GM19452 (cell line): ENCODE data around the gene RUNX2.
"Not testable (repeated sequence)": the region's sequence is repeated elsewhere in the genome, so short reads cannot be mapped to it uniquely, and the experiment has no call there.

ENCODE experiments used
- ATAC-seq: cut with Tn5 transposase; IDR thresholded peaks from one replicate; pipeline ENCODE4 v1.9.1; 2021; ENCODE audit not compliant: unreplicated experiment

RUNX2 gene

DNA sequence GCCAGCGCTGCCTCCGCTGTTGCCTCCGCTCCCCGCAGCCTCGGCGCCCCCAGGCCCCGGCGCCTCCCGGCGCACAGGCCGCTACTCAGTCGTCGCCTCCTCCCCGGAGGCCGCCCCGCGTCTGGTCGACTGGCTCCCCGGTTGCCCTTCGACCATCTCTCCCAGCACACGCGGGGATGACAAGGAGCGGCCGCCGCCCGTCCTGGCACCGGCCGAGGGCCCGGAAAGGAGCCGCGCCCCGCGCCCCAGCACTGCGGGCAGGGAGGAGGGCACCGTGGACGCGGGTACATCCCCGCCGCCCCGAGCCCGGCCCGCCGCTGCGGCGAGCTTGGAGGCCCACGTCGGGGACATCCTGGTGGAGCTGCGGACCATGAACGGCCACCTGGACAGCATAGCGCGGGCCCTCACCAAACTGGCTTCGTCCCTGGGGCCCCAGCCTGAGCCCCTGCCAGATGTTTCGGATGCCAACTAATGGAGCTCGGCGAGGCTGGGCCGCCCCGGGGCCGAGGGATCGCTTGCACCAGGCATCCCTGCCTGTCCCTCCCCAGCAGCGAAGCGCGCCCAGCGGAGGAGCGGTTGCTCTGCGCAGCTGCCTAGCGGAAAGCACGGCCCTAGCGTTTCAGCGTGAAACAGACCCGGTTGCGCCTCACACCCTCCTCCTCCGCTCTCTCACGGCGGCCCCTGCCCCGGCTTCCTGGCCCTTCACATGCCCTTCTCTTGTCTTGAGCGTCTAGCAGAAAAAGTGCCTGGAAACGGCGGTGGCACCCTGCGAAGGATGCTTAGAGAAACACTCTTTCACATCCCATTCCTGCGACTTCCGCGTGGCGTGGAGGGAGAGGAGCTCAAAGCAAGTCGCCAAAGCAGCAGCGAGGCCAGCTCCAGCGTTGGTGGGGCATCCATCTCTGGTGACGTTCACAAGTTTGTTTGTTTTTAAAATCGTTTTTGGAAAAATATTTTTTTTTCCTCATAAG lies 335.4 kb downstream of the RUNX2 start:
- ATAC-seq, result no peak

DNA sequence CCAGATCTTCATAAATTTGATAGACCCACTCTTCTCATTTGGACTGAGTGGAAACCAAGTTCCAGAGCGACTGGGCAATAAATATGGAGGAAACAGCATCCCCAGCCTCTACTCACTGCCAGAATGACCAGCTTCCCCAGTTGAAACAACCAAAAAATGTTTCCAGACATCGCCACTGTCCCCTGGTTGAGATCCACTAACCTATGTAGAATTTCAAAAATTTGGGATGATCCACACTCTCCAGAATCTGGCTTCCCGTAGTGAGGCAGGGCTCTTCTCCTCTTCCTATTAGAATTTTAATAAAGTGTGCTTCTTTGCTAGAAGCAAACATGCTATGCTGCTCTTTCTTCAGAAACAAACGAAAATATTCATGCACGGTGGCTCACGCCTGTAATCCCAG lies 336.6 kb downstream of the RUNX2 start:
- no peak for ATAC-seq

DNA sequence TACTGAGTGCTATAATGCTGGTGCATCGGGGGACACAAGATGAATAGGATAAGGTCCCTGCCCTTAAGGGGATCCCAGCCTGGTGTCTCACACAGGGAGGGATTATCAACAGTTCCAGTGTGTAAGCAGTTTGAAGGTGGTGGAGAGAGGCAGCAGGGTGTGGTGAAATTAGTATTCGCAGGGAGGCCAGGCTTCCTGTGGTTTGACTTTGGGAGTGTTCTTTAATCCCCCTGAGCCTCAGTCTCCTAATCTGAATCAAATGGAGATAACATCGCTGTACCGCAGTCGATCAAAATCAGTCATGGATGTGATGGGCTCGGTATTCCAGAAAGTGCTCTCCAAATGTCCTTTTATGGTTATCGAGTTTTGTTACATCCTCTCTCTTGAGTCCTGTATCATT lies 337.7 kb downstream of the RUNX2 start:
- no peak for ATAC-seq

DNA sequence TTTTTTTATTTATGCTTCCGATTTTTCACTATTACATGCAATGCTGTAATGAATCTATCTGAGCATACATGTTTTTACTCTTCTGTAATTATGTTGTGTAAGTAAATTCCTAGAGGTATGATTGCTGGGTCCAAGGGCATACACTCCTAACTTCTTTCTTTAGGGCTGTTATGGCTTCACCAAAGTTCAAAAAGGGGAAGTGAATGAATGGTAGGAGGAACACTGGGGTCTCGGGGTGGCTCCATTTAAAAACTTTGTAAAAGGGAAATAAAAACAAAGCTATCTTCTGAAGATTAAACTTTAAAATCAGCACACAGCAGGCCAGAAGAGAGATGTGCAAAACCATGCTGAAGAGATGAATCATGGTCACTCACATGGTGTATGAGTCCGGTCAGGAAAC lies 338.7 kb downstream of the RUNX2 start:
- no peak for ATAC-seq

DNA sequence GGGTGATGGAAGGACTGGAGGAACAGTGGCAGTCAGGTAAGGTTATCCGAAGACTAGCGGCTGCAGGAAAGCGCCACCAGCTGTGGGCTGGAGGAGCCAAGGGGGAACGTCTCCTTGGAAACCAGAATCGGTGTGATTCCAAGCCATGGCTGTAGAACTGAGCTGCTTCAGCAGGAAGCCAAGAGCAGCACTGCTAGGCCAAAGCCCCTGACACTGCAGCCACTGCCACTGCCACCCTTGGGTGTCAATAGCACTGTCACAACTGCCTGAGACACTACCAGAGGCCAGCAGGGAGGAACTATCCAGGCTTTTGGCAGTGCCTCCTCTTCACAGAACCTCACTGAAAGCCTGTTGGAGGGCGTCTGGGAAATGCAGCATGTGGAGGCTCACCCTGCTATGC lies 339.2 kb downstream of the RUNX2 start:
- no peak for ATAC-seq

DNA sequence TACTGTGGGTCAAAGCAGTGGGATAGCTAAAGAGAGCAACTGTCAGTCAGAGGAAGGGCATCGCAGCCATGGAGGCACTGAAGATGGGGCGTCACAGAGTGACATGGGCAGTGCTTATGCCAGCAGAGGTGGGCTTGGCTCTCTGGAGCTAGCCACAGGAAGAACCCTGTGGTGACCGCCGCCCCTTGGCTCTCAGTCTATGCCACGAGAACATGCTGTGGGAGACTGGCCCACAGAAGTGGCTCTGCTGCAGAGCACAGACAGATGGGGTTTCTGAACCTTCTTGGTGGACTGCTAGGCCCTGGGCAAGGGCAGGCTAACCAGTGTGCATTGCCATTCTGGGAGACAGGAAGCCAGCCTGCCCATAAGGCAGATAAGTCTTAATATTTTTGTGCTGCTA lies 339.6 kb downstream of the RUNX2 start:
- no peak for ATAC-seq

DNA sequence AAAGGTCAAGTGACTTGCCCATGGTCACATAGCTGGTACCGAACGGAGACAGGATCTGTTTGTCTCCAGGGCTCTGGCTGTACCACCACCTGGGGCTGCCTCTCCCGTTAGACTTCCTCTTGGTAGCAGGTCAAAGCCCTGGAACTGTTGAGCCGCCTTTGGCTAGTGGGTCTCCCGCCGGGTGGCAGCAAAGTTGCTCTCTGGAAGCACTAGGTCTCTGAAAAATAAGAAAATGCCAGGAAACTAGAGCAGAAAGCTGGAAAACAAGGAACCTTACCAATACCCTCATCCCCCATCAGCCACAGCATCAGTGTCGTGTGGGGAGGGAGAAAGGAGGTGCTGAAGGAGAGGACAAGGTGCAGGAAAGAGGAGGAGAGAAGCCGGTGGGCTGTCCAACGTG lies 340.6 kb downstream of the RUNX2 start:
- no peak for ATAC-seq

DNA sequence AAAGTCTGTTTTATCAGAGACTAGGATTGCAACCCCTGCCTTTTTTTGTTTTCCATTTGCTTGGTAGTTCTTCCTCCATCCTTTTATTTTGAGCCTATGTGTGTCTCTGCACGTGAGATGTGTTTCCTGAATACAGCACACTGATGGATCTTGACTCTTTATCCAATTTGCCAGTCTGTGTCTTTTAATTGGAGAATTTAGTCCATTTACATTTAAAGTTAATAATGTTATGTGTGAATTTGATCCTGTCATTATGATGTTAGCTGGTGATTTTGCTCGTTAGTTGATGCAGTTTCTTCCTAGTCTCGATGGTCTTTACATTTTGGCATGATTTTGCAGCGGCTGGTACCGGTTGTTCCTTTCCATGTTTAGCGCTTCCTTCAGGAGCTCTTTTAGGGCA lies 345.0 kb downstream of the RUNX2 start:
- not testable (repeated sequence) for ATAC-seq

DNA sequence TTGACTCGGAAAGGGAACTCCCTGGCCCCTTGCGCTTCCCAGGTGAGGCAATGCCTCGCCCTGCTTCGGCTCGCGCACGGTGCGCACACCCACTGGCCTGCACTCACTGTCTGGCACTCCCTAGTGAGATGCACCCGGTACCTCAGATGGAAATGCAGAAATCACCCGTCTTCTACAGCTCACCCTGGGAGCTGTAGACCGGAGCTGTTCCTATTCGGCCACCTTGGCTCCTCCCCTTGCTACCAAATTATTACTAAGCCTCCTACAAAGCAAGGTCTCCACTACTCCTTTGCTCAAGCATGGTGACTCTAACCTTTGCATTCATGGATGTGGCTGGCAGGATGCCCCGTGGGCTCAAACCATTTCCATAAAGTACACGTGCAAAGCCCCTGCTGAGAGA lies 347.0 kb downstream of the RUNX2 start:
- ATAC-seq, result not testable (repeated sequence)

DNA sequence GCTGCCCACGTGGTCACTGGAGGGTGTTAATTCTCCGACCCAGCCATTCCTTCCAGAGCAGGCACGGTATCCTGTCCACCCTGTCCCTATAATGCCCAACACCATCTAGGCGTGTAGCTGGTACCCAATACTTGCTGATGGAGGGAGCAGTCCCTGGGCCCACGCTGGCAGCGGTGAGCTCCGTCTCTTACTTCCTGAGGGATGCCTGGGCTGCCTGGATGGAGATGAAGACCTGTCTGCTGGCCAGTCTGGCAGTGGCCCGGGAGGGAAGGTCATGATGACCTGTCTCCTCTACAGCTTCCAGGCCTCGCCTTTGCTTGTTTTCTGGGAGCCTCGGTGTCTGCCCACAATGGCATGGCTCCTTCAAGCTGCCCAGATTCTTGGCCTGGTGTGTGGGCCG lies 347.5 kb downstream of the RUNX2 start:
- ATAC-seq, result no peak

DNA sequence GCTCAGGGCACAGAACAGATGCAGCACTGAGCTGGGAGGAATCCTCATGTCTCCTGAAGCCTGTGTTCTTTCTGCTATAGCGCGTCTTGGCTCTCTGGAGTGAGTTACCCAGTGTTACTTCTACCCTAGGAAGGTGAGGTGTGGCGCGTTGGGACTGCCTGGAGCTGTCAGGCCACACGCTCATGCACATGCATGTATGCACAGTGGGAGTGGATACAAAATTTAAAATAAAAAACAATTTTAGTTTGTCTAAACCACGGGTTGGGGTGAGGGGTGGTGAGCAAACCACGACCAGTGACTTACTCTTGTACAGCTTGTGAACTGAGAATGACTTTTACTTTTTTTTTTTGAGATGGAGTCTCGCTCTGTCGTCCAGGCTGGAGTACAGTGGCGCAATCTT lies 348.2 kb downstream of the RUNX2 start:
- no peak for ATAC-seq

DNA sequence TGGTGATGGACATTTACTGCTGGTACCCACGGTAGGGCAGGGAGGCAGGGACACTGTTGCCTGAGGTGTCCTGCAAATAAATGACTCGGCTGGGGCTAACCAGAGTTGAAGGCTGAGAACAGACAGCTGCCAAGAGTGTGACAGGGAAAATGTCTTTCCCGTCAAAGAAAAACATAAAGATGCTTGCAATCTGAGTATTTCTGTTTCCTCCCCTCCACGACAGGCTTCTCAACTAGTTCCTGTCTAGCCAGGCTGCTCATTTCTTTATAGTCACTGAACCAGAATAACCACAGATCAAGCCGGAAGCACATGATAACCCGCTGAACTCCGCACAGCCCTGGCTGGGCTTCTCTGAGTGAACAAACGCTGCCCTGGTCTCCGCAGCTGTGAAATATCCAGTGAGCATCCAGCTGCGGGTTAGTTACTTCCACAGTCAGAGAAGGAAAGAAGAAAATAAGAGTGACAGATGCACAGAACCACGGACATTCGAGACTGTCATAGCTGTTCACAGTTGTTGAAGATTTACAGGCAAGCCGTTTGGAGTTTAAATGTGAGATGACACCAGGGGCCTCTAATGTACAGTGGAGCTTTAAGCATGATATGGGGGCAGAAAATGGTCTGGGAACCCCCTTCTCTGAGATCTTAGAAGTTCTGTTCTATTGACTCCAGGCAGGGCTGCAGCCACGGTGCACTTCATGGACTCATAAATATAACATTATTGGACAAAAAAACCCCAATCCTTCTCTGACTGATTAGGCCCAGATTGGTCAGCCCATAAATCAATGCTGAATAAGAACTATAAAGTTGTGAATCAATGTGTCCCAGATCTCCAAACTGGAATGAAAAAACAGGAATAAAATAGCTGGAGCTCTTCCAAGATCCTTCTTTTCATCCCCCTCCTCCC lies 349.5 kb downstream of the RUNX2 start:
- peak; percentile 64 for ATAC-seq

DNA sequence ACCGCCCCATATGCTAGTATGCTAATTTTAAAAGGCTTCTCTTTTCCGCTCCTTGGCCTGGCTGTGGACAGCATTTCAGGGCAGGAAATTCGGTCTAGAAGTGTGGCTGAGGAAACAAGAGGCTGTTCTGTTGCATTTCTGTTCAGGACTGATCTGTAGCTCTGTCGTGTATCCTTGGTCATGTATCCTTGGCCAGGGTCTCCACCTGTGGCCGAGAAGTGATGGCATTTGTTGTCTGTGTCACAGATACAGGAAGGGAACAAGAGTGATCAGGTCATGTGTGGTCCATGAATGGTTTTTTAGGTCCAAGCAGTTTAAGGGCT lies 350.1 kb downstream of the RUNX2 start:
- no peak for ATAC-seq

DNA sequence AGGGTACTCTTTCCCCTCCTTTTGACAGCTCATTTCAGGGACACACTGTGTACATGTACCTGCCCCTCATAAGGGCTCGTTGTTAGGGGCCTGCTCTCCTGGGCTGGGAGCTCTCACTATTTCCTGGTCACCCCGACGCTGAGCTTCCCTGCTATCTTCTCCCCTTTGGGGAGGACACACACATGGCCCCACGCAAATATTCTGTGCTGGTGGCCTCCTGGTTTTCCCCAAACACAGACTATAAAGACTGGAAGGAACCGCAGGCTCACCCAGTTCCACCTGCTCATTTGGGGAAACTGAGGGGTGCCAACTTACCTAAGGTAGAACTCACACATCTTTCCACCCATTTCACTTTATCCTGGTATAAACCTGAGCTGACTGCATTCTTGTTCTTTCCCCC lies 351.0 kb downstream of the RUNX2 start:
- ATAC-seq, result no peak

DNA sequence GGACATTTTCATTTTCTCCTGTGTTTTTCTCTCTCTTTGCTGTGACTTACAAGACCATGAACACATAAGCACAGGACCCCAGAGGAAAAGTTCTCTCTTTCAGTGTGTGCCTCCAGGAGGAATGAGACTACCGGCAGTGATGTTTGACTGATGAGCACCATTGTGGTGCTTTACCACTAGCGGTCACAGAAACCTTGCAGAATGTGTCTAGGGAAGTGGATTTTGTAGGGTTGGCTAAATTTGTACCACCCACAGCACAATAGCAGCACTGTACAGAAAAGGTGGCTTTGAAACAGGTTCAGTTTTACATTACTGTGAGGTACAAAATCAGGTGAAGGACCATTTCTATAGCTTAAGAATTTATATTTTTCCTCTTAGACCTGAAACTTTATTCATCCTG lies 351.5 kb downstream of the RUNX2 start:
- ATAC-seq, result no peak

DNA sequence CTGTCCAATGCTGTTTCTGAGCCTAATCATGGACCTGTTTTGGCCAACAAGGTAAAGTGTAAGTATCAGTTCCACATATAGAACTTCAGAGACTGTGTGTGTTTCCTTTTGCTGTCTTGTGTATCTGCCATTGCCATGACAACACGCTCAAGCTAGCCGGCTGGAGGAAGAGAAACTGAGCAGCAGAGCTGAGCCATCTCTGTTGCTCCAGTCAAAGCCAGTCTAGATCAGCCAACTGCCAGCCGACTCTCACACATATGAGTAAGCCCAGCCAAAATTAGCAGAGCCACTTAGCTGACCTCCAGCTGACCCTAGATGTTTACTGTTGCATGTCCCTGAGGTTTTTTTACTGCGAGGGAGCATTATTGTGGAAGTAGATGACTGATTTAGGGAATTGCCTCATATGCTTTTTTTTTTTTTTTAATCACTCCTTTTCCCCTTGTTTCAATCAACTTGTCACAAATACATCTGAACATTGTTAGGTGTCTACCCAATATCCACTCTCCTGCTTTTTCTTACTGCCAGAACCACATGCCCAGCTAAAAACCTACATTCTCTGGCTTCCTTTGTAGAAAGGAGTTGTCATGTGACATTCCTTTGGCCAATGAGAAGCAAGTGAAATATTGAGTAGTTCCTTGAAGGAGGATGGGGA lies 353.9 kb downstream of the RUNX2 start:
- ATAC-seq, result peak; percentile 89

DNA sequence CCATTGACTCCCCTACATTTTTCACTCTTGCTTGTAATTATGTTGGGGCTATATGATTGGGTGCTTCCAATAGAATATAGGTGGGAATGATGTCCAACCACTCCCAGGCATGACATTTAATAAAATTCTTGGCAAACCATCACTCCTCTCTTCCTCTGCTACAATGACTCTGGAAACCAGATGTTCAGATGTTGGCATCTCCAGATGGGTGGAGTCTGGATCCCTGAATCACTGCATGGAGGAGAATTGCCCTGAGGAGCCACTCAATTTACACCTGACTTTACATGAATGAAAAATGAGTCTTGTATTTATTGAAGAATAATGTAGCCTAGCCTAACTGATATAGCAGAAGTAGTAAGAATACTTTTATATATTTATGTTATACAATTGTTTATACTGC lies 356.3 kb downstream of the RUNX2 start:
- no peak for ATAC-seq

DNA sequence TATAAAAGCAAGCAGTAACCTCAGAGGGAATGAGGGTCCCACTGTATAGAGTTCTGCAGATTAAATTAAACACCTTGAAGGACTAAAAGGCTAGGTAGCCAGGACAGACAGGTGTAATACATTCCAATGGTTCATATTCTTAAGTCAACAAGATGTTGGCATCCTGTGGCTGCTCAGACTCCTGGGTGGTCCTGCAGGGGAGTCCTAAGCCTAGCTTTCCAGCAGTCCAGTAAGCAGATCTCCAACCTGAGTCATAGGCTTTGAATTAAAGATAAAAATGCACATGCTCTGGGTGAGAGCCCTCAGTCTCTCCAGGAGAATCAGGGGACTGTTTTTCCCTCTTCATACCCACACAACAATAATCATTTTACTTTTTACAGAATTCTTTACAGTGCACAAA lies 356.9 kb downstream of the RUNX2 start:
- no peak for ATAC-seq

DNA sequence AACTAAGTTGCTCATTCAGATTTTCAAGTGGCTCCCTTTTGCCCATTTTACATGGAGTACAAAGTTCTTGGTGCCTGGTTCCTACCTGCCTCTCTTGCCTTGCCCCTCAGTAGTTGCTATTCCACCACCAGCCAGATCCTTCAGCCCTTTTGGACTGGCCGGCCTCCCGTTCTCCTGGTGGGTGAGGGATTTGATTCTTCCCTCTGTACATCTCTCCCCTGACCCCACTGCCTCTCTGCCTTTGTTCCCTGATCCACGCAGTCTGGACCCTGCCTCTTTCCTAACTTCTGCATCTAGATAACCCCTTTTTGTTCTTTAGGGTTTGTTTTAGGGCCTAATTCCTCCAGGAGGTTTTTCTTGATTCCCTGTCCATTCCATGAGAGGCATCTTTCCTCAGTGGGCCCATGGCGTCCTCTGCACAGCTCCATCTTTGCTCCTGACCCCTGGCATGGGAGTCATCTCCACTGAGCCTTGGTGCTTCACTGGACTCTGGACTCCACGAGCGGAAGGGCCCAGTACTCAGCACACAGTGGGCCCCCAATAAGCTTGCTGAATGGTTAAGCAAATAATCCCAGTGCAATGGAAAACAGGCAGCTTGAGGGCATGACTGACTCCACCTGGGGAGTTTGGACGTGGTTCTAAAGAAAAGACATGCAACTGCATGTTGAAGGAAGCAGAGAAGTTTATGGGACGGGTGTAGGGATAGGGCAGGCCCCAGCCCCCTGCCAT lies 358.9 kb downstream of the RUNX2 start:
- no peak for ATAC-seq

DNA sequence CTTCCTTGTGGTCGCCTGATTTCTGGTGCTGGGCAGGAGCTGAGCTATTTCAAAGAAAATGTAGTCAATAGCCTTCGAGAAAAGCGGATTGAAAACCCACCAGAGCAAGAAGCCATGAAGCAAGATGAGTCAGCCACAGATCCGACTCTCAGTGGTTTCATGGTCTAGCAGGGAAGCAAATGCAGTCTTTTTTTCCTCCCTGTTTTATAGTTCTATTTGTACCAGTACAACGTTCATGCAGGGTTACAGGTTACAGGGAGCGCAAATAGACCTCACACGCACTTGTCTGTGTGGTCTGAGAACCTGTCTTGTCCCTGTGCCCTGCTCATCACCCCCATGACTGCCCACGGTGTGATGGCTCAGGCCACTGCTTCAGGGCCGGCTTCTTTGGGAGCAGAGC lies 359.4 kb downstream of the RUNX2 start:
- ATAC-seq, result peak; percentile 92

DNA sequence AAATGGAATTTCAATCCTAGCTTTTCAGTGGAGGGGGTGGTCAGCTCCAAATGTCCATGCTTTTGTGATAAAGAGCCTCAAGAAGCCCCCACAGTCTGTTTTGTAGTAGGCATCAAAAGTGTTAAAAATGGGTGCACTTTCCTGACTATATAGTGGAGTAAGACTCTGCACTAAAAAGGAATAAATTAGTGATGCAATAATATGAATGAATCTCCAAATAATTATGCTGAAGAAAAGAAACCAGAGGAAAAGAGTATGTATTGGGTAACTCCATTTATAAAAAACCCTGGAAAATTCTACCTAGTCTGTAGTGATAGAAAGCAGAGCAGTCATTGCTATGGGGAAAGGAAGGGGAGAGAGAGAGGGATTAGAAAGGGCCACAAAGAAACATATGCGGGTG lies 360.1 kb downstream of the RUNX2 start:
- ATAC-seq, result no peak
